Stimulated activated effector memory CD8-positive, alpha-beta T cell treated with anti-CD3 and anti-CD28 coated beads, Interleukin-12 subunit alpha, Interleukin-12 subunit beta, amount 100 ng/mL, for 72 hours (primary cell): ENCODE measurements around the gene STX18.
"Not testable (repeated sequence)": the region's sequence is repeated elsewhere in the genome, so short reads cannot be mapped to it uniquely, and the experiment has no call there.

Experiments
- ATAC-seq: fragments of 150-1000 bp; cut with Tn5 transposase; 2 replicates; pipeline ENCODE4 v1.10.0; 2021
- DNase-seq, 2 donors: peaks; one replicate each; pipeline ENCODE4 v3.0.0; 2021 to 2022; ENCODE audit warnings: low spot score in 2 of 2
- H3K27ac Mint-ChIP-seq: one replicate; pipeline ENCODE4 v1.8.0; 2022; ENCODE audit warnings: mild to moderate bottlenecking, mixed read lengths
- H3K36me3 Mint-ChIP-seq: one replicate; pipeline ENCODE4 v1.8.0; 2022; ENCODE audit warnings: mild to moderate bottlenecking, mixed read lengths
- H3K4me1 Mint-ChIP-seq: one replicate; pipeline ENCODE4 v1.8.0; 2022; ENCODE audit warnings: mixed read lengths
- H3K4me3 Mint-ChIP-seq: one replicate; pipeline ENCODE4 v1.8.0; 2022; ENCODE audit warnings: mild to moderate bottlenecking, mixed read lengths
- H3K9me3 Mint-ChIP-seq: one replicate; pipeline ENCODE4 v1.8.0; 2022; ENCODE audit warnings: mixed read lengths

Gene STX18

GRCh38 chr4:4541661-4542570, at the start of gene STX18:
TSS of gene STX18 (minus strand) at chr4:4542048. CDS start at chr4:4541964, 84 bp downstream.
- H3K9me3 Mint-ChIP-seq: no peaks in the 10 kb centered on the region
- DNase-seq (peak; percentile 95 to 97), ATAC-seq (peak; percentile 98)
- H3K4me3 Mint-ChIP-seq: peak within 1 kb of the TSS; percentile 98
- H3K4me1 Mint-ChIP-seq: peaks cover 59% of the 10 kb centered on the region
- peaks cover 15% of the 10 kb centered on the region for H3K36me3 Mint-ChIP-seq
- H3K27ac Mint-ChIP-seq: peak within 1 kb of the TSS; percentile 97

GRCh38 chr4:4591071-4591470, 49.2 kb upstream of the STX18 start:
- DNase-seq (no peak), ATAC-seq (no peak)
- no peak overlapping the region for H3K27ac Mint-ChIP-seq
- no peaks in the 10 kb centered on the region for H3K36me3 Mint-ChIP-seq
- no peaks in the 10 kb centered on the region for H3K4me1 Mint-ChIP-seq
- no peak overlapping the region for H3K4me3 Mint-ChIP-seq
- peaks cover 8% of the 10 kb centered on the region for H3K9me3 Mint-ChIP-seq

GRCh38 chr4:4590546-4590945, 48.7 kb upstream of the STX18 start:
- no peaks in the 10 kb centered on the region for H3K4me1 Mint-ChIP-seq
- ATAC-seq (no peak), DNase-seq (no peak)
- H3K9me3 Mint-ChIP-seq: peaks cover 6% of the 10 kb centered on the region
- H3K36me3 Mint-ChIP-seq: no peaks in the 10 kb centered on the region
- no peak overlapping the region for H3K4me3 Mint-ChIP-seq
- H3K27ac Mint-ChIP-seq: no peak overlapping the region

- no peaks in the 10 kb centered on the region for H3K36me3 Mint-ChIP-seq
- DNase-seq (no peak), ATAC-seq (no peak)
- H3K4me1 Mint-ChIP-seq: no peaks in the 10 kb centered on the region
- no peaks in the 10 kb centered on the region for H3K9me3 Mint-ChIP-seq
- H3K4me3 Mint-ChIP-seq: no peak overlapping the region
- no peak overlapping the region for H3K27ac Mint-ChIP-seq
These were observed 43.3 kb upstream of the STX18 start for GRCh38 chr4:4585012-4585670.

- Mint-ChIP-seq H3K36me3 (no peaks in the 10 kb centered on the region), H3K9me3 (no peaks in the 10 kb centered on the region), H3K27ac (no peak overlapping the region), H3K4me3 (no peak overlapping the region), H3K4me1 (no peaks in the 10 kb centered on the region)
- ATAC-seq (no peak), DNase-seq (no peak)
These were observed 41.8 kb upstream of the STX18 start for GRCh38 chr4:4583606-4584005.

GRCh38 chr4:4582653-4583052, 40.8 kb upstream of the STX18 start:
- Mint-ChIP-seq H3K4me3 (no peak overlapping the region), H3K4me1 (no peaks in the 10 kb centered on the region), H3K9me3 (no peaks in the 10 kb centered on the region), H3K36me3 (no peaks in the 10 kb centered on the region), H3K27ac (no peak overlapping the region)
- ATAC-seq: no peak
- DNase-seq: no peak

- Mint-ChIP-seq H3K27ac (no peak overlapping the region), H3K9me3 (no peaks in the 10 kb centered on the region), H3K4me1 (peaks cover 8% of the 10 kb centered on the region), H3K36me3 (no peaks in the 10 kb centered on the region), H3K4me3 (no peak overlapping the region)
- ATAC-seq (no peak), DNase-seq (no peak)
These were observed 38.6 kb upstream of the STX18 start for GRCh38 chr4:4580494-4580893.

- H3K4me1 Mint-ChIP-seq: peaks cover 15% of the 10 kb centered on the region
- no peak for ATAC-seq
- no peaks in the 10 kb centered on the region for H3K36me3 Mint-ChIP-seq
- DNase-seq: no peak
- no peak overlapping the region for H3K4me3 Mint-ChIP-seq
- no peak overlapping the region for H3K27ac Mint-ChIP-seq
- H3K9me3 Mint-ChIP-seq: no peaks in the 10 kb centered on the region
These were observed 37.1 kb upstream of the STX18 start for GRCh38 chr4:4578981-4579380.

- Mint-ChIP-seq H3K36me3 (no peaks in the 10 kb centered on the region), H3K27ac (no peak overlapping the region), H3K4me3 (no peak overlapping the region), H3K4me1 (peaks cover 15% of the 10 kb centered on the region), H3K9me3 (no peaks in the 10 kb centered on the region)
- ATAC-seq: no peak
- DNase-seq: no peak
These were observed 35.6 kb upstream of the STX18 start for GRCh38 chr4:4577359-4577875.

GRCh38 chr4:4575284-4576211, 33.7 kb upstream of the STX18 start:
- H3K4me1 Mint-ChIP-seq: peaks cover 15% of the 10 kb centered on the region
- DNase-seq (peak; percentile 55 to 76), ATAC-seq (peak; percentile 92)
- no peaks in the 10 kb centered on the region for H3K9me3 Mint-ChIP-seq
- peak overlapping the region; percentile 72 for H3K4me3 Mint-ChIP-seq
- peak overlapping the region; percentile 3 for H3K27ac Mint-ChIP-seq
- H3K36me3 Mint-ChIP-seq: no peaks in the 10 kb centered on the region

GRCh38 chr4:4574792-4575191, 32.9 kb upstream of the STX18 start:
- H3K27ac Mint-ChIP-seq: peak overlapping the region; percentile 3
- no peaks in the 10 kb centered on the region for H3K9me3 Mint-ChIP-seq
- ATAC-seq: no peak
- H3K4me3 Mint-ChIP-seq: peak overlapping the region; percentile 72
- no peaks in the 10 kb centered on the region for H3K36me3 Mint-ChIP-seq
- H3K4me1 Mint-ChIP-seq: peaks cover 15% of the 10 kb centered on the region
- DNase-seq: no peak

GRCh38 chr4:4574052-4574451, 32.2 kb upstream of the STX18 start:
- H3K4me3 Mint-ChIP-seq: peak overlapping the region; percentile 72
- no peaks in the 10 kb centered on the region for H3K9me3 Mint-ChIP-seq
- DNase-seq (no peak), ATAC-seq (no peak)
- peaks cover 15% of the 10 kb centered on the region for H3K4me1 Mint-ChIP-seq
- H3K27ac Mint-ChIP-seq: no peak overlapping the region
- H3K36me3 Mint-ChIP-seq: no peaks in the 10 kb centered on the region

GRCh38 chr4:4572821-4573220, 31.0 kb upstream of the STX18 start:
- Mint-ChIP-seq H3K9me3 (no peaks in the 10 kb centered on the region), H3K4me1 (peaks cover 15% of the 10 kb centered on the region), H3K36me3 (no peaks in the 10 kb centered on the region), H3K4me3 (no peak overlapping the region), H3K27ac (no peak overlapping the region)
- DNase-seq (no peak), ATAC-seq (no peak)

GRCh38 chr4:4569861-4570260, 28.0 kb upstream of the STX18 start:
- not testable (repeated sequence) for H3K36me3 Mint-ChIP-seq, H3K4me3 Mint-ChIP-seq, DNase-seq, H3K27ac Mint-ChIP-seq, H3K9me3 Mint-ChIP-seq, ATAC-seq, H3K4me1 Mint-ChIP-seq
